Stimulated activated CD4-positive, alpha-beta T cell treated with anti-CD3 and anti-CD28 coated beads, TNF-alpha, amount 100 ng/mL, for 4 hours (primary cell): ENCODE results near the gene HPSE2.
"Not testable (repeated sequence)": the region's sequence is repeated elsewhere in the genome, so short reads cannot be mapped to it uniquely, and the experiment has no call there.

Experiments
- DNase-seq, 3 experiments: peaks; one replicate each; pipeline ENCODE4 v3.0.0-alpha.2; 2020; ENCODE audit warnings: low read depth in 3 of 3

HPSE2 gene

DNA sequence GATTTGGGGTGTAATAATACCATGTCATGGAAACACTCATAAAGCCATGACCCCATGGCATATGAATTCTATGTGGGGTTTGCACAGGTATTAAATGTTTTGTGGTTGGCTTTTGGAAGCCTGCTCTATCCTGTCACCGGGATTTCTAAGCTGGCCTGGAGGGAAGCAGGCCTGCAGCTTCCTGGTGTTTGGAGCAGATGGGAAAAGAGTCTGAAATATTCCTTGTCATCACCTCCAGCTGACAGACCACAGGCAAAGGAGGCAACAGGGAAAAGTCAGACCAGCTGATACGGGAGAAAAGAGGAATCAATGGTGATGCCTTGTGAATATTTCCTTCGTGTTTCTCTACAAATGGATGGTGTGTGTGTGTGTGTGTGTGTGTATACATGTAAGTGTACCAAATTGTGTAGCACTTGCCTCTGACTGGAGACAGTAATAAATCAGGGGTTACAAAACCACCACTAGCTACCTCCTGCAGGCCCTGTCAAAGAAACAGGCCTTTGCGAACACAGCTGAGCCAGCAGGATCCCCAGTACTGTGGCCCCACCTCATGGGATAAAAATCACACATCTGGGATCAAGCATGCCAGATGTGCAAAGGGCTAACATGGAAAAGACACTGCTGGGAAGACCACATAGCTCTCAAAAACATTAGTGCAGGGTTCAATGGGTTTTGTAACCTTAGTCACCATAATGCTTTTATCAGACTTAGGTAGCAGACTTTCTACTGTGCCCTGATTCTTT is 668.1 kb downstream of the HPSE2 start:
- no peak for DNase-seq

DNA sequence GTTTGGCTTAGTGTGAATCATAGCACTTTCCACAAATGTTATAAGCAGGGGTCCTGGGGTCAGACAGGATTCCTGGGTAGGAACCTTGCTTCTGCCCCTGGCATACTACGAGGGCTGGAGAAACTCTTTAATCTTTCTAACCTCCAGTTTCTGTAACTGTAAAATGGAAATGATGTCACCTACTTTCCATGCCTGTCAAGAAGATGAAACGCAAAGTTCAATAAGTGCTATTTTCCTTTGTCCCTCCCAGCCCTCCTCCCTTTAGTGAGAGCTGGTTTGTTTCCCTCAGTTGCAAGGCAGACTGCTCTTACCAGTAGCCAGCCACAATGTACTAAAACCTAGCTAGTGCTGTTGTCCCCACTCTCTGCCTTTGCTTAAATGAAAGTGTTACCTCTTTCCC is 671.8 kb downstream of the HPSE2 start:
- no peak for DNase-seq

DNA sequence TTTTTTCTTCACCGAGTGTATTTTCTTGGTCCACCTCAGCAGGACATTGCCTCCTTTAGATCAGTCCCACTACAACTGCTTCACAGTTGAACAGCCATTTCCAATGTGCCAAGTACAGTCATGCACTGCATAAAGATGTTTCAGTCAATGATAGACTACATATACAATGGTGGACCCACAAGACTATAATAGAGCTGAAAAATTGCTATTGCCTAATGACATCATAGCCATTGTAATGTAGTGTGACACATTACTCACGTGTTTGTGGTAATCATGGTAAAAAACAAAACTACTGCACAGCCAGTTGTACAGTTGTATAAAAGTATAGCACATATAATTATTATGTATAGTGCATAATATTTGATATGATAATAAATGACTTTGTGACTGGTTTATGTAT is 675.1 kb downstream of the HPSE2 start:
- DNase-seq, result no peak

GRCh38 chr10:98556061-98556460 is 679.6 kb downstream of the HPSE2 start:
- DNase-seq, result no peak

- no peak for DNase-seq
These were observed 680.5 kb downstream of the HPSE2 start for GRCh38 chr10:98555021-98555619.

DNA sequence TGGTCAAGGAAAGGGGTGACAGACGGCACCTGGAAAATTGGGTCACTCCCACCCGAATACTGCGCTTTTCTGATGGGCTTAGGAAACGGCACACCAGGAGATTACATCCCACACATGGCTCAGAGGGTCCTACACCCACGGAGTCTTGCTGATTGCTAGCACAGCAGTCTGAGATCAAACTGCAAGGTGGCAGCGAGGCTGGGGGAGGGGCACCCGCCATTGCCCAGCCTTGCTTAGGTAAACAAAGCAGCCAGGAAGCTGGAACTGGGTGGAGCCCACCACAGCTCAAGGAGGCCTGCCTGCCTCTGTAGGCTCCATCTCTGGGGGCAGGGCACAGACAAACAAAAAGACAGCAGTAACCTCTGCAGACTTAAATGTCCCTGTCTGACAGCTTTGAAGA is 694.1 kb downstream of the HPSE2 start:
- not testable (repeated sequence) for DNase-seq

- no peak for DNase-seq
These were observed 696.1 kb downstream of the HPSE2 start for GRCh38 chr10:98539578-98539977.

- no peak for DNase-seq
These were observed 697.2 kb downstream of the HPSE2 start for GRCh38 chr10:98538472-98538871.

GRCh38 chr10:98536551-98536950 is 699.1 kb downstream of the HPSE2 start:
- no peak for DNase-seq

DNA sequence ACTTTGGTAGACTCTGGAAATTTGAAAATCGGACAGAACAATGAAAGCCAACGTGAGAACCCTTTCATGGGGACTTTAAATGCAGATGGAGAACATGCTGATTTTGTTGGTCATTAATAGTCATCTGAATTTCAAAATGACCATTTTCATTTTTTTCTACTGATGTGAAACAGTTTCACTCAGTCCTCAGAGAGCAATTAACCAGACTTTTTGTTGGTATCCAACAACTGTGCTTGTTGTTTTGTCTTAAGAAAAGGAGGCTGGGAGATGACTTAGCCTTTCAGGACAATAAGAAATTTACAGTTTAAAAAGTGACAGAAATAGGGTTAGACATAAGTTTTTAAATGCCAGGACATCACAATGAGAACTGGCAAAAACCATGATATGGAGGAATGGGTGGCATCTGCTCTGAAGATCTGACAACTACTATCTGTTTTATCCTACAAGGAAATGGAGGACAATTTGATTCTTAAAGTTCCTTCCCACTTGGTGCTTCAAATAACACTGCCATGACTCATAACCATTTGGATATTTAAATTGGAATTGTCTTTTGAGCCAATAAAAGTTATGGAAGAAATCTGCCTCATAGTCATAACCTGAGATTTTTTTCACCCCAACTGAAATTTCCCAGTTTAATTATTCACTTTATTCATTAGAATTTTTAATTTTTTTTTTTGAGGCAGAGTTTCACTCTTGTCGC is 701.8 kb downstream of the HPSE2 start:
- no peak for DNase-seq

DNA sequence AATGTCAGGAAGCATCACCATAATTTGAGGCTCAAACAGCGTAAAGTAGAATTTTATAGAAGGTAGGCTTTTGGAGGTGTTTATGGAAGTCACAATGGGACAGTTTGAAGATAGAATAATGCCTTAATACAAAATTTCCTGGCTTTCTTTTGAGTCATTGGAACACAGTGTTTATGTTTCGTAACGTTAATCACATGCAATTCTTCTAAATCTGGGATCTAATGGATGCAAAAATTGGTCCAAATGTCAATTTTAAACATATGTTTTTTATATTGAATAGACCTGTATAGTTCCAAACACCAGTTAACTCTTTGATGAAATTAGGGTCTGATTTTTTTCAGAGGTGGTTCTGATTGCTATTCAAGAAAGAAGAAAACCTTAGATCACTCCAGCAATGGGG is 702.4 kb downstream of the HPSE2 start:
- DNase-seq, result no peak

DNA sequence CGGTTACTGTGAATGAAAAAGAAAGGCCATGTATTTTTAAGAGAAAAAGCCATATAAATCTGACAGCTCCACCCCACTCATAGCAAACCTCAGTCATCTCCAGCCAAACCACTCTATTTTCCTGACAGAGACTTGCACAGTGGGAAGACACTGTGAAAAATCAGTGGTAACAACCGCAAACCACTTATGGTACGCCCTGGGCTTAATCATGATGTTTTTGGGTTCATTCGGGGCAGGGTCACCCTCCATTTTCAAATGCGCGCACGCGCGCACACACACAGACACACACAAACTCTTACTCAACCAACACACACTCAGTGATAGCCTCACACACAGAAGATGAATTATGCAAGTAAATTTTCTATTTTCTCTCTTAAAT is 706.9 kb downstream of the HPSE2 start:
- DNase-seq, result no peak

- no peak for DNase-seq
These were observed 707.4 kb downstream of the HPSE2 start for GRCh38 chr10:98528166-98528804.

- DNase-seq, result no peak
These were observed 709.7 kb downstream of the HPSE2 start for GRCh38 chr10:98525969-98526368.

DNA sequence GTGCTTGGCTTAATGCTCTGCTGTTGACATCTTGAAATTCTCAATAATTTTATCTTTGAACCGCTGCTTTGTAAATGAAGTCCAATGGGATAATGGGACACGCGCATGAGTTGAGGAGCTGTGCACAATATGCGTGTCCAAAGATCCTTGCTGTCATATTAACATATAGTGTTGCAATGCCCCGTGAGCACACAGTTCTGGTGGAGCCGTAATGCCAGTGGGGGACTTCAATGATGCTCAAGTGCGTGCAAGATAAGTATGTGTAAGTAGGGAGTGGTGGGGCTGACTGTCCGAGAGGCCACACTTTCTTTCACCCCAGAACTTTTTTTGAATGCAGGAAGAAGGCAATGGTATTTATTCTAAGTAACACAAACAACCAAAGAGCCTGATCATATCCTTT is 711.5 kb downstream of the HPSE2 start:
- no peak for DNase-seq

DNA sequence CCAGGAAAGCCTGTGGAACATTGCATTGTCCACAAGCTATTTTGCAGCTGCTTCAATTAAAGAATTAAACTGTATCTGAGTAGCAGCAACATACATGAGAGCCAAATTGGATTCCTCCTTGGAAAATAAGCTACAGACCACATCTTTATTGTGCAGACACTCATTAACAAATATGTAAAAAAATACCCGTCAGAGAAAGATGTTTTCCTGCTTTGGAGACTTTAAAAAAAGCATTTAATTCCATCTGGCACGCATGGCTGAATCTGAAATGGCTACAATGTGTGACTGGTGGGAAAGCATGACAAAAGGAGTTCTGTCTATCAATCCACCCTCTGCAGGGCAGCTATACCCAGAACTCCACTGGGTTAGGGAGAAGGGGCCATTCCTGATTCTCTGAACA is 715.8 kb downstream of the HPSE2 start:
- no peak for DNase-seq

DNA sequence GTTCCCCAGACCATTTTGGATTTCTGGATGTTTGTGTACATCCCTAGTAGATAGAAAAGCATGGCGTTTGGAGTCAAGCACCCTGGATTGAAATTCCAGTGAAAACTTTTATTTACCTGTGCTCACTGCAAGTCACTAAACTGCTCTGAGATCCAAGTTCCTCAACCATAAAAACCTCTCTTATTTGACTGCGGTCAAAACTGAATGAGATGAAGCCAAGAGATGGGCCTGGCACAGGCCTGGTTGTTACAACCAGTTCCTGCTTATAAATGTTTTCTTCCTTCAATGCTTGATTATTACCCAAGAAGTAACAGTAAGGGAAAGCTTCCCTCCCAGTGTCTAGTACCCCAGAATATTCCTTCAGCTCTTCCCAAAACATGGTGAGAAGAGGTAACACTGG is 718.0 kb downstream of the HPSE2 start:
- DNase-seq, result no peak

DNA sequence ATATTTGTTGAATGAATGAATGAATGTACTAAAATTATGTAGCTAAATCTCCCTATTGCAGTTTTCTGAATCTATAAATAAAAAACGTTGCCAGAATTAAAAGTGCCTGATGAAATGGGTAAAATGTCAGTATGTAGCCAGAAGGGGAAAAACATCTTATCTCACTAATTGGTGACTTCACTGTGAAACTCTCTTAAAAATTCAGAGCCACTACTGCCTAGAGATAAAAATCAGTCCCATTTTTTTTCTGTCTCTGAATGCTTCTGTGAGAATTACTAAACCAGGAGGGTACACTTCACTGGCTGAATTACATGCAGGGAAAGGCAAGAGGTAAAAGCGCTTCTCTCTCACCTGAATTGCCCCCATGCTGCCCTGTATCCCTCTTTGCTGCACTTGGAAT is 719.3 kb downstream of the HPSE2 start:
- no peak for DNase-seq

- no peak for DNase-seq
These were observed 721.9 kb downstream of the HPSE2 start for GRCh38 chr10:98513704-98514103.

DNA sequence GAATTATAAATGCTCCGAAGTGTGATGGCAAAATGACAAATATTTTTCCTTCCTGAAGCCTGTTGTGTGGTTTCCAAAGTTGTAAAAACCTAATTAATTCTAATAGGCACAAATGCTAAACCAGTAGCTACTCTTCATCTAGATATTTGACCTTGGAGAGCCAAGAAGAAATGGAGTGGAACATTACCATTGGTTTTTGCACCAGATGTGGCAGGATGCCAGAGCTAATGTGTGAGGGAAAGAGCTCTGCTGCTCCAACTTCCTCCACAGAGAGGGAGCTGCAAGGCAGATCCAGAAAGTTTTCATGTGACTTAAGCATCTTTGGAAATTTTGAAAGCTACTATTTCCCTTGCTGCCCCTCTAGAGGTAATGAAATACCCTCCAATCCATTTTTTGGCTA is 723.8 kb downstream of the HPSE2 start:
- no peak for DNase-seq

DNA sequence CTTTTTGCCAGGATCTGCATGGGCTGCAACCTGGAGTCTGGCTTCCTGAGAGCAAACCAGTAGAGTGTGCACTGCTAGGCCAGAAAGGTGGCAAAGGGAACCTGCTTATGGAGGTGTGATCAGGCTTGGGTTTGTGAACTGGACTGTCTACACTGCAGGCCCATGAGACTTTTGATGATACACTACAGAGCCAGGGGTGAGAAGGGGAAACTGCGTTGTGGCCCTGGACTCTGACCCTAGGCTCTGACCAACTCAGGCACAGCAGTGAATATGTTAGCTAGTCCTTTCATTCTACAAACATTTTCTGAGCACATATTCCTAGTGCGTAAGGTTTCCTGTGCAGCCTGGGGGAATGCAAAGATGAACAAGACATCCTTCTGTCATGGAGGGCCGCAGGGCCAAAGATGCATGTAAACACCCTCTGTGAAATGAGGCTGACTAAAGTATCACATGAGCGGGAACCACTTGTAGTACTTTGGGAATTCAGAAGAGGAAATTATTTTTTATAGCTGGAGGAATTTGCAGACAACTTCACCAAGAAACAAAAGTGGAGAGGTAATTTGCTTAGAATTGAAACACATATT is 725.1 kb downstream of the HPSE2 start:
- no peak for DNase-seq

- DNase-seq, result no peak
These were observed 725.9 kb downstream of the HPSE2 start for GRCh38 chr10:98509745-98510144.
